ENCODE measurements around the gene KIF18A. TPM values are rescaled to one million over a fixed set of nuclear protein-coding genes. Genes with fewer than 3 reads are reported as not detected.

KIF18A gene
- total and polyA plus RNA-seq, 2 of the 13 experiments (the other 11 are each of a cell fraction or from before 2014, with no cell fraction given): 3.4 to 14.4 TPM

- no peak for TF ChIP-seq ZBTB40 (IDR thresholded peaks at IDR 0.05)
- no peak for TF ChIP-seq ZBTB40 (CRISPR knock-in tag; IDR thresholded peaks at IDR 0.05)
- no peak for TF ChIP-seq ZNF331 (CRISPR knock-in tag; IDR thresholded peaks at IDR 0.05)
- TF ChIP-seq SMAD3 (CRISPR knock-in tag; IDR thresholded peaks at IDR 0.05): no peak; the same call in 1 of the 2 replicates
- TF ChIP-seq, protein P1, sequence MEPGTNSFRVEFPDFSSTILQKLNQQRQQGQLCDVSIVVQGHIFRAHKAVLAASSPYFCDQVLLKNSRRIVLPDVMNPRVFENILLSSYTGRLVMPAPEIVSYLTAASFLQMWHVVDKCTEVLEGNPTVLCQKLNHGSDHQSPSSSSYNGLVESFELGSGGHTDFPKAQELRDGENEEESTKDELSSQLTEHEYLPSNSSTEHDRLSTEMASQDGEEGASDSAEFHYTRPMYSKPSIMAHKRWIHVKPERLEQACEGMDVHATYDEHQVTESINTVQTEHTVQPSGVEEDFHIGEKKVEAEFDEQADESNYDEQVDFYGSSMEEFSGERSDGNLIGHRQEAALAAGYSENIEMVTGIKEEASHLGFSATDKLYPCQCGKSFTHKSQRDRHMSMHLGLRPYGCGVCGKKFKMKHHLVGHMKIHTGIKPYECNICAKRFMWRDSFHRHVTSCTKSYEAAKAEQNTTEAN (CRISPR knock-in tag; conservative IDR thresholded peaks at IDR 0.05): peak; percentile 37; the same call in 1 of the 2 replicates
- no peak for TF ChIP-seq PLRG1 (conservative IDR thresholded peaks at IDR 0.05)
- no peak for TF ChIP-seq NFE2L1 (CRISPR knock-in tag; IDR thresholded peaks at IDR 0.05; ENCODE audit: borderline replicate concordance)
- peak; percentile 57 for TF ChIP-seq YEATS4 (CRISPR knock-in tag; IDR thresholded peaks at IDR 0.05; ENCODE audit: borderline replicate concordance)
- TF ChIP-seq HNRNPK (IDR thresholded peaks at IDR 0.05; ENCODE audit: low read depth, low read length, poor library complexity, severe bottlenecking): no peak
- no peak for TF ChIP-seq ZNF547 (CRISPR knock-in tag; IDR thresholded peaks at IDR 0.05)
- TF ChIP-seq ZNF160 (CRISPR knock-in tag; IDR thresholded peaks at IDR 0.05): no peak
- peak; percentile 95; the same call in 1 of the 2 replicates for TF ChIP-seq TGIF2 (CRISPR knock-in tag; IDR thresholded peaks at IDR 0.05)
- TF ChIP-seq ZNF274 (CRISPR knock-in tag; IDR thresholded peaks at IDR 0.05): 0 out of 2 replicates have a peak, but pooled peaks have one; percentile 19
- TF ChIP-seq SIN3A (IDR thresholded peaks at IDR 0.05; ENCODE audit: borderline replicate concordance, low read depth, low read length): peak; percentile 100
- TF ChIP-seq EED (CRISPR knock-in tag; IDR thresholded peaks at IDR 0.05): no peak
- peak; percentile 52 for TF ChIP-seq XRCC5 (optimal IDR thresholded peaks at IDR 0.05; ENCODE audit: low read length)
- TF ChIP-seq PPARG (CRISPR knock-in tag; conservative IDR thresholded peaks at IDR 0.05): 0 out of 2 replicates have a peak, but pooled peaks have one; percentile 6
- no peak for TF ChIP-seq IKZF4 (CRISPR knock-in tag; IDR thresholded peaks at IDR 0.05; ENCODE audit: borderline replicate concordance, low read depth, not compliant biosample characterization)
- peak; percentile 19; the same call in 1 of the 2 replicates for TF ChIP-seq PHF21A (CRISPR knock-in tag; IDR thresholded peaks at IDR 0.05)
- TF ChIP-seq SRSF9 (IDR thresholded peaks at IDR 0.05; ENCODE audit: borderline replicate concordance, insufficient read depth, low read depth, low read length, poor library complexity, severe bottlenecking): no peak
These were observed at the start of gene KIF18A, which contains the start of gene METTL15 (continued) for GRCh38 chr11:28107750-28108618.
